ENCODE data around the gene INSIG2. TPM values are rescaled to one million over a fixed set of nuclear protein-coding genes. Genes with fewer than 3 reads are reported as not detected.

Gene INSIG2
- 10.9 and 24.1 TPM in 2 replicates for total RNA-seq

GRCh38 chr2:118088051-118089024, at the start of gene INSIG2:
INSIG2 (plus strand) TSS chr2:118088471; CDS start chr2:118096557, 8,086 bp downstream.

Other genes with a start within 250 kb of the INSIG2 start
- gene CCDC93, start 74.4 kb upstream of the INSIG2 start, total RNA-seq: 18.8 and 39.5 TPM in 2 replicates